GM23248 (cell line): ENCODE results near the gene ENO1. TPM values are rescaled to one million over a fixed set of nuclear protein-coding genes. Genes with fewer than 3 reads are reported as not detected.

Experiments
- DNase-seq: peaks from one replicate; pipeline ENCODE4 v3.0.0-alpha.2; 2015
- H2AFZ ChIP-seq: fragments of 200-600 bp; sonication (generic); 2 replicates; pipeline ENCODE4 v1.6.1; 2016; ENCODE audit warnings: antibody characterized with exemption
- H3F3A ChIP-seq: fragments of 200-600 bp; sonication (generic); 2 replicates; pipeline ENCODE4 v1.6.1; 2016; ENCODE audit warnings: mild to moderate bottlenecking, antibody characterized with exemption, mixed run types; ENCODE audit not compliant: insufficient read depth
- H3K27ac ChIP-seq: fragments of 200-600 bp; sonication (generic); 2 replicates; pipeline ENCODE4 v1.5.1; 2016; ENCODE audit warnings: mild to moderate bottlenecking
- H3K27me3 ChIP-seq: fragments of 200-600 bp; sonication (generic); replicated peaks from 2 replicates; pipeline ENCODE4 v1.6.1; 2016; ENCODE audit warnings: mild to moderate bottlenecking; ENCODE audit not compliant: insufficient read depth
- H3K36me3 ChIP-seq: fragments of 200-600 bp; sonication (generic); 2 replicates; pipeline ENCODE4 v1.6.1; 2016; ENCODE audit warnings: low read depth, mild to moderate bottlenecking
- H3K4me1 ChIP-seq: fragments of 200-600 bp; sonication (generic); 2 replicates; pipeline ENCODE4 v1.6.1; 2016; ENCODE audit warnings: mild to moderate bottlenecking; ENCODE audit not compliant: insufficient read depth
- H3K4me2 ChIP-seq: fragments of 200-600 bp; sonication (generic); one replicate; pipeline ENCODE4 v1.6.1; 2016; ENCODE audit warnings: mild to moderate bottlenecking; ENCODE audit not compliant: unreplicated experiment
- H3K4me3 ChIP-seq: fragments of 200-600 bp; sonication (generic); 2 replicates; pipeline ENCODE4 v1.5.1; 2016; ENCODE audit warnings: mild to moderate bottlenecking
- H3K79me2 ChIP-seq: fragments of 200-600 bp; sonication (generic); 2 replicates; pipeline ENCODE4 v1.6.1; 2016; ENCODE audit warnings: mild to moderate bottlenecking; ENCODE audit not compliant: insufficient read depth
- H3K9ac ChIP-seq: fragments of 200-600 bp; sonication (generic); 2 replicates; pipeline ENCODE4 v1.6.1; 2016; ENCODE audit warnings: mild to moderate bottlenecking
- H3K9me2 ChIP-seq: fragments of 200-600 bp; sonication (generic); 2 replicates; pipeline ENCODE4 v1.6.1; 2016; ENCODE audit warnings: mixed run types, mild to moderate bottlenecking, moderate library complexity; ENCODE audit not compliant: insufficient read depth
- H3K9me3 ChIP-seq: fragments of 200-600 bp; sonication (generic); one replicate; pipeline ENCODE4 v1.6.1; 2017; ENCODE audit warnings: low read depth
- H4K20me1 ChIP-seq: fragments of 200-600 bp; sonication (generic); 2 replicates; pipeline ENCODE4 v1.6.0; 2016; ENCODE audit not compliant: insufficient read depth
- EZH2 ChIP-seq: fragments of 200-600 bp; sonication (generic); IDR thresholded peaks from 2 replicates; pipeline ENCODE4 v1.6.1; 2018; ENCODE audit warnings: antibody characterized with exemption, mild to moderate bottlenecking; ENCODE audit not compliant: insufficient read depth, poor library complexity, severe bottlenecking
- EZH2phosphoT487 ChIP-seq: fragments of 200-600 bp; sonication (generic); IDR thresholded peaks from 2 replicates; pipeline ENCODE4 v1.6.1; 2018; ENCODE audit warnings: antibody characterized with exemption, moderate library complexity, mild to moderate bottlenecking, low read depth; ENCODE audit not compliant: insufficient read depth
- WGBS, 2 experiments: methylation state at CpG; one replicate each; pipeline ENCODE4 v1.1.6; 2015 to 2017; ENCODE audit warnings: low lambda C conversion rate in 2 of 2, low coverage in 1 of 2; ENCODE audit errors: missing lambda C conversion rate in 2 of 2; 5-methylcytosine and 5-hydroxymethylcytosine counted together
- in situ Hi-C: fragments of 300-500 bp; cut with MboI; formaldehyde crosslinking; loops from 2 replicates; pipeline ENCODE4 v1.15.0; 2020
- polyA plus RNA-seq: library from polyadenylated mRNA; unstranded; fragments of >200 nt; fragmentation: Nextera tagmentation; extraction: Ambion mirVana; gene quantifications from 2 replicates; pipeline ENCODE4 v1.2.1, GENCODE V29; 2016
- total RNA-seq: library from RNA; depleted of rRNA; stranded (reverse); fragments of >200 nt; shearing (Covaris generic); gene quantifications from 2 replicates; pipeline ENCODE4 v1.2.3, GENCODE V29; 2014

Gene ENO1
- total and polyA plus RNA-seq, 2 experiments from 2014 or later = 2,185 to 2,304 TPM

DNA sequence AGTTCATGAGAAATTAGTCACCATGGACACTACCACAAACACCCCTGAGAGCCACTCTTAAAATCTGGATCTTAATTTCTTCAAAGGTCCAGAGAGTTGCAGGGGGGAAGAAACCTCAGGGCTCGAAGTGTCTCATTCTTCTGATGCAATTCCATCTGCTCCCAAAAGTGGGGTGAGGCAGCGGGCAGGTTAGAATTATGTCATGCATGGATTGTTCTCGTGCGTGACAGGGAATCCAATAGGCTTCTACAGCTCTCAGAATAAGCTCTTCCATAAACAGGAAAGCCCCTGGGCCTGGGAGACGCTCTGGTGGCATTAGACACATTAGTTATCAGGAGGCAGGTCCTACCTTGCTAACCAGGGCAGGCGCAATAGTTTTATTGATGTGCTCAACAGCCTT, 8.4 kb downstream of the ENO1 start:
- H2AFZ ChIP-seq = no peak overlapping the region
- peaks cover 64% of the 10 kb centered on the region for H3K4me1 ChIP-seq
- TF ChIP-seq EZH2phosphoT487 (no peak), EZH2 (no peak)
- H3K36me3 ChIP-seq = peaks cover 93% of the 10 kb centered on the region
- WGBS, 2 experiments = 68 to 69% methylated on average over 6 of the region's 6 CpGs
- peak overlapping the region; percentile 40 for H3K9ac ChIP-seq
- H3K9me2 ChIP-seq = no peaks in the 10 kb centered on the region
- no peak overlapping the region for H3K4me2 ChIP-seq
- in situ Hi-C loops = no loop called here
- H3K4me3 ChIP-seq = no peak overlapping the region
- no peaks in the 10 kb centered on the region for H3K9me3 ChIP-seq
- peaks cover 94% of the 10 kb centered on the region for H3F3A ChIP-seq
- peak; percentile 49 for DNase-seq
- H4K20me1 ChIP-seq = peaks cover 57% of the 10 kb centered on the region
- H3K79me2 ChIP-seq = peaks cover 93% of the 10 kb centered on the region
- peak overlapping the region; percentile 40 for H3K27ac ChIP-seq
- H3K27me3 ChIP-seq = no peaks in the 10 kb centered on the region

DNA sequence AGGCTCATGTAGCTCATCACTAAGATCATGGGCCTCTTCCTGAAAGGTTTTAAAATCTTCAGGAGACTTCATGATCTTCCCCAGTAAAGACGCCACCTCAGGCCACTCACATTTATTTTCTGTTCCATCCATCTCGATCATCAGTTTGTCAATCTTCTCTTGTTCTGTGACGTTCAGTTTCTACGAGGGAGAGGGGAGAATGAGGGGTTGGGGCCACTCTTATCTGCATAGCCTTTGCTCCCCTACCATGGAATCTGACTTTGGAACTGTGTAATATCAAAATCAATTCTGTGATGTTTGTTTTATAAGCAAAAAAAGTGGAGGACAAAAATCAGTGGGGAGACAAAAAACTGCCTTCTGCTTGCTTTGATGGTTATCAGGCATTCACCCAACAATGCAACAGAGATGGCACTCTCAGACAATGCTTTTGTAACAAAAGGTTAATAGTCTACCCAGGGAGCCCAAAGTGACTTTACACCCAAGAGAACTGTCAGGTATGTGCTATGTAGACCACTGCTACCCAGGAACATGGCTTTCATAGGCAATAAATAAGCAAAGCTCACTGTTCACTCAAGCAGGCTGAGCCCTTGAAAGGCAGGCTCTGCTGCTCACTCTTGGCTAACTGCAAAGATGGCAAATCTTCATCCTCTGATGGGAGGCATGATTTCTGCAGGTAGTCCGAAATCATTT, 10.5 kb downstream of the ENO1 start:
- in situ Hi-C loops = no loop called here
- H4K20me1 ChIP-seq = peaks cover 48% of the 10 kb centered on the region
- DNase-seq = no peak

DNA sequence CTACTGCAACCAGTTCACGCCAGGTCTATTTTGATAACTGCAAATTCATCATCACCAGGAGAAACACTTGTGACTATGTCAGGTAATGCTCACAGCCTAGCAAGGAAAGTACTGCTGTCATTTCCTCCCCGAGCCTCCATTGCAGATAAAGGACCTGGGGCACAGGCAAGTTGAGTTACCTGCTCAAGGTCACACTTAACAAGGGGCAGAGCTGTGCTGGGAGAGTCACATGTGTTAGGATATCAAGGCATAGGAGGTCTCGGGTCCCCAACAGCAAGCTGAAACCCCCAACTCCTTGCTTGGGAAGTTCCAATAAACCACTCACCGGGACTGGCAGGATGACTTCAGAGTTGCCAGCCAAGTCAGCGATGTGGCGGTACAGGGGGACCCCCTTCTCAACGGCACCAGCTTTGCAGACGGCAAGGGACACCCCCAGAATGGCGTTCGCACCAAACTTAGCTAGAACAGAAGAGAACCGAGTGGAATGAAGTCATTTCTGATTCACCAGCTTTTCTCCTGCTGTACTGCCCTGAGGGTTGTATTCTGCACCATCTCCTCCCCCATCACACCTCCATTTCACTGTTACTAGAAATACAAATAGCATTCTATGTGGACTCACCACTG, 11.6 kb downstream of the ENO1 start:
- Histone ChIP-seq H3K9ac (no peak overlapping the region), H2AFZ (no peak overlapping the region), H3K79me2 (peaks cover 79% of the 10 kb centered on the region), H3K4me2 (no peak overlapping the region), H3K9me3 (no peaks in the 10 kb centered on the region), H3K4me3 (no peak overlapping the region), H3K4me1 (peaks cover 35% of the 10 kb centered on the region), H3K36me3 (peaks cover 99% of the 10 kb centered on the region), H3K27ac (no peak overlapping the region; the same call in 1 of the 2 replicates), H3K9me2 (no peaks in the 10 kb centered on the region), H4K20me1 (peaks cover 37% of the 10 kb centered on the region), H3F3A (peaks cover 98% of the 10 kb centered on the region), H3K27me3 (no peaks in the 10 kb centered on the region)
- DNase-seq = peak; percentile 52
- 88 to 90% methylated on average over 11 of the region's 11 CpGs for WGBS, 2 experiments
- TF ChIP-seq EZH2phosphoT487 = no peak
- no peak for TF ChIP-seq EZH2
- in situ Hi-C loops = no loop called here

More for the DNA sequence above, 10.5 kb downstream of the ENO1 start:
- Histone ChIP-seq H3K4me2 (no peak overlapping the region), H3K79me2 (peaks cover 86% of the 10 kb centered on the region), H3K9me2 (no peaks in the 10 kb centered on the region), H2AFZ (no peak overlapping the region), H3K36me3 (peaks cover 97% of the 10 kb centered on the region), H3K4me1 (peaks cover 46% of the 10 kb centered on the region), H3K4me3 (no peak overlapping the region), H3K27ac (peak overlapping the region; percentile 40; the same call in 1 of the 2 replicates), H3K9me3 (no peaks in the 10 kb centered on the region), H3F3A (peaks cover 98% of the 10 kb centered on the region), H3K27me3 (no peaks in the 10 kb centered on the region), H3K9ac (peak overlapping the region; percentile 9; the same call in 1 of the 2 replicates)
- WGBS, 2 experiments = 91 to 95% methylated on average over 5 of the region's 5 CpGs
- no peak for TF ChIP-seq EZH2phosphoT487
- TF ChIP-seq EZH2 = no peak

GRCh38 chr1:8866173-8866791, 12.2 kb downstream of the ENO1 start:
- no peaks in the 10 kb centered on the region for H3K9me2 ChIP-seq
- DNase-seq = no peak
- in situ Hi-C loops = no loop called here
- H3K4me3 ChIP-seq = no peak overlapping the region
- H3K27me3 ChIP-seq = no peaks in the 10 kb centered on the region
- WGBS, 2 experiments = 91 to 97% methylated on average over 10 of the region's 10 CpGs
- peaks cover 33% of the 10 kb centered on the region for H4K20me1 ChIP-seq
- H3K36me3 ChIP-seq = peaks cover 99% of the 10 kb centered on the region
- TF ChIP-seq EZH2phosphoT487 (no peak), EZH2 (no peak)
- H3K4me1 ChIP-seq = peaks cover 29% of the 10 kb centered on the region
- H3K9ac ChIP-seq = no peak overlapping the region
- H2AFZ ChIP-seq = no peak overlapping the region
- H3K79me2 ChIP-seq = peaks cover 73% of the 10 kb centered on the region
- H3K9me3 ChIP-seq = no peaks in the 10 kb centered on the region
- no peak overlapping the region for H3K4me2 ChIP-seq
- peaks cover 98% of the 10 kb centered on the region for H3F3A ChIP-seq
- no peak overlapping the region; the same call in 1 of the 2 replicates for H3K27ac ChIP-seq
